ENCODE data around the gene ETV1.

ETV1 gene

GRCh38 chr7:13910805-13911551 is 78.5 kb downstream of the ETV1 start:
- TF ChIP-seq ZFX (IDR thresholded peaks at IDR 0.05): no peak
- TF ChIP-seq CTCF (conservative IDR thresholded peaks at IDR 0.05): no peak

GRCh38 chr7:13908667-13909397 is 80.6 kb downstream of the ETV1 start:
- TF ChIP-seq CTCF (conservative IDR thresholded peaks at IDR 0.05) (no peak), ZFX (IDR thresholded peaks at IDR 0.05) (no peak)
- no peak overlapping the region for H3K27ac ChIP-seq

More at GRCh38 chr7:13910805-13911551, 78.5 kb downstream of the ETV1 start:
- no peak overlapping the region for H3K27ac ChIP-seq

- TF ChIP-seq ZFX (IDR thresholded peaks at IDR 0.05) (no peak), CTCF (conservative IDR thresholded peaks at IDR 0.05) (no peak)
- no peak overlapping the region for H3K27ac ChIP-seq
Measured at GRCh38 chr7:13907831-13908230, 81.6 kb downstream of the ETV1 start.

- no peak overlapping the region for H3K27ac ChIP-seq
- TF ChIP-seq ZFX (IDR thresholded peaks at IDR 0.05) (no peak), CTCF (conservative IDR thresholded peaks at IDR 0.05) (no peak)
Measured at GRCh38 chr7:13904689-13905088, 84.8 kb downstream of the ETV1 start.

- no peak overlapping the region for H3K27ac ChIP-seq
- TF ChIP-seq ZFX (IDR thresholded peaks at IDR 0.05) (no peak), CTCF (conservative IDR thresholded peaks at IDR 0.05) (no peak)
Measured at GRCh38 chr7:13904007-13904406, 85.5 kb downstream of the ETV1 start.

- TF ChIP-seq ZFX (IDR thresholded peaks at IDR 0.05): no peak
- no peak for TF ChIP-seq CTCF (conservative IDR thresholded peaks at IDR 0.05)
- no peak overlapping the region for H3K27ac ChIP-seq
Measured at GRCh38 chr7:13901577-13901976, 87.9 kb downstream of the ETV1 start.

GRCh38 chr7:13898957-13899670 is 90.4 kb downstream of the ETV1 start:
- peak overlapping the region; percentile 80; the same call in 1 of the 2 replicates for H3K27ac ChIP-seq

More at GRCh38 chr7:13898957-13899670, 90.4 kb downstream of the ETV1 start:
- TF ChIP-seq ZFX (IDR thresholded peaks at IDR 0.05) (no peak), CTCF (conservative IDR thresholded peaks at IDR 0.05) (no peak)
